DMS153 treated with DMSO at 0.1 percent for 48 hours (cell line): Measurements from ENCODE around the gene CDH8.
"Not testable (repeated sequence)": the region's sequence is repeated elsewhere in the genome, so short reads cannot be mapped to it uniquely, and the experiment has no call there.

Source experiments
- DNase-seq: peaks from one replicate; lab custom pipeline; 2025; ENCODE audit not compliant: unreplicated experiment; lab: John Stamatoyannopoulos, UW

CDH8 gene

DNA sequence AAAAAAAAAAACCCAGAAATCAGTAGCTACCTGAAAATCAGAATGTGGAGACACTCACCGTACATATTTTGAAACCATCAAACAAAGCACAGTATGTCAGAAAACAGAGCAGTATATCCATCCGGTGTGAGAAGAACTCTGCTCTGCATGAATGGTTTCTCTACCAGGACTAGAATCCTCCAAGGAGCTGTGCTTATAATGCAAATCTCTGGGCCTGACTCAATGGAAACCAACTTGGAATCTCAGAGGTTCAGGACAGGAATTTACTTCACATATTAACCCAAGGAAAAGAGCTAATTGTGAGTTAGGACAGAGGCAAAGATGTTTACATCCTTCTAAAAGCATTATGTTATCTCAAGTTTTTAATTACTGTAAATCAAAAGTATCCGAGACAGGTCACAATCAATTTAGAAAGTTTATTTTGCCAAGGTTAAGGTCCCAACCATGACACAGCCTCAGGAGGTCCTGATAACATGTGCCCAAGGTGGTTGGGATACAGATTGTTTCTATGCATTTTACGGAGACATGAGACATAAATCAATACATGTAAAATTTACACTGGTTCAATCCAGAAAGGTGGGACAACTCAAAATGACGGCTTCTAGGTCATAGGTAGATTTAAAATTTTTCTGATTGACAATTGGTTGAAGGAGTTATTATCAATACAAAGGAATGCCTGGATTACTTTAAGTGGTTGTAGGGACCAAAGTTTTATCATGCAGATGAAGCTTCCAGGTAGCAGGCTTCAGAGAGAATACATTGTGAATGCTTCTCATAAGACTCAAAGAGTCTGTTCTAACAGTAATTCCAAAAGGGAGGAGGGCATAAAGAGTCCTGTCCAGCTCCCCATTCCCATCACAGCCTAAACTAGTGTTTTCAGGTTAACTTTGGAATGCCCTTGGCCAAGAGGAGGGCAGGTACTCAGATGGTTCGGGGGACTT lies 164.1 kb downstream of the CDH8 start:
- no peak for DNase-seq

DNA sequence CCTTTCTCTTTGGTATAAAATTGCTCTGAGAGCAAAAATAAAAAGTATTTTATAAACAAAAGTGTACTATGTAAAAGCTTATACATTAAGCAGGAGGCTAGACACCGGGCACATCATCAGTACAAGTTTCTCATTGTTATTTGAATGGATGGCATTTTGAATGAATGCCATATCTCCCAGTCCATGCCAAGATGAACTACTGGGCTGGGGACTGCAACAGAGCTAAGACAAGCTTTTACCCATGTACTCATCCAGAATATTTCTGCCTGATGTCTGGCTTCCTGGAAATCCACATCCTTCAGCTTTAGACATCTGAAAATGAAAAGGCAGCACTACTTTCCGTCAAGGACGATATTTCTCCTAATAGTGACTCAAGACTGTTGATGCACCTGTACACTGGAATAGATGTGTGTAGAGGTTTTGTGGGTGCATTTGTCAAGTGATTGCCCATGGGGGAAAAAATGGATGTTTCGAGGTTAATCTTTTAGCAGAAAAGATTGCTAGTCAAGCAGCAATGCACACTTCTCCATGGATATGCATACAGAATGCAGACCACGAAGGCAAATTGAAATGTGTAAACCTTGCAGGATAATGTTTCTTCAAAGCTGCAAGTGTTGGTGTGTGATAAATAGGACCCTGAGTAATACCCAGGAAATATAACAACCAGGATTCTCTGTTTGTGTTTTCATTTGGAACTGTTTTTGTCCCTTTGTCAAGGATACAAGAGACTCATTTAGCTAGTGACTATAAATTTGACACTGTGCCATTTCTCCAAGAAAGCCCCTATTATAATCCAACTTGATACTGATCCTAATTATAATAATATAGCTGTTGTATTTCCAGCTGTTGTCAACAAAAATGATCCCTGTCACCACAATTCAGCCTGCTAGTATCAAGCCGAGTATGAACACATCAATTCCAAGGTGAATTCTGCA lies 173.8 kb downstream of the CDH8 start:
- DNase-seq, result no peak

DNA sequence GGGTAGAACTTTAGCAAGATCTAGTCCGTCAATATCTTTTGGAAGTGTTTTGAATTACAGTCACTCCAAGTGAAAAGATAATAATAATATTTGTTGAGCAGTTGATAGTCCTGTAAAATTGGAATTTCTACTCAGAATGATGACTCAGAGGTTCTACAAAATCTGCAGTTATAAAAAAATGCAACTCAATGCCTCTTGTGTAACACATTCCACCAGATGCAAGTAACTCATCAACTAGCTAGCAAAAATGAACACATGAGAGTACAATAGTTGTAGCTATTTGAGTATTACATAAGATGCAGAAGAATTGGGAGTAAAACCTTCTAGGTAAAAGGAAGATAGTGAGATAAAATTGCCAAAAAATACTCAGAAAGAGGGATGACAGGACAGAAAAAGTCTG lies 177.2 kb downstream of the CDH8 start:
- DNase-seq, result no peak

- peak; percentile 13 for DNase-seq
Measured at GRCh38 chr16:61842666-61843065, 193.6 kb downstream of the CDH8 start.

- DNase-seq, result no peak
Measured at GRCh38 chr16:61836804-61837393, 199.3 kb downstream of the CDH8 start.

- no peak for DNase-seq
Measured at GRCh38 chr16:61834082-61834481, 202.2 kb downstream of the CDH8 start.

DNA sequence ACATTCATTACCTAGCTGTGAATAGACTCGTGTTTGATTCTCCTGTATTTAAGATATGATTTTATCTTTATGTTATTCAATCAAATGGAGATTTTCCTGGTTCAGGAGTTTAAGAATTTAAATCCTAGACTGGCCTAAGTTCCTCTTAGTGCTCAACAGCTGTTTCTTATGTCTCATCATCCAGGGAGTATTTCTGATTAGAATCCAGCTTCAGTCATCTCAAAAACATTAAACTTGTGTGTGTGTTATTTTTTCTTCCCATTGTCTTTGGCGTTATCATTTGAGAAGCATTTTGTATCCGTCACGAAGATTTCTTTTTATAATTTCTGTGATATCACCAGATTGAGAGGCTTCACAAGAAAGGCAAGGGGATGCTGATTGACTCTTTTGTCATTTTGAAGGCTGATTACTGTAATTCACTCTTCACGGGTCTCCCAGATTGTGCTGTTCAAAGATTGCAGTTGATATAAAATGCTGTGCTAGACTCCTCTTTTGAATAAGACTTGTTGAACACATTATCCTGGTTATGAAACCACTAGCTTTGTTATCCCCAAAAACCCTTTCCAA lies 204.8 kb downstream of the CDH8 start:
- no peak for DNase-seq

GRCh38 chr16:61829631-61830030 lies 206.6 kb downstream of the CDH8 start:
- no peak for DNase-seq

GRCh38 chr16:61823326-61823725 lies 212.9 kb downstream of the CDH8 start:
- DNase-seq, result no peak

- DNase-seq, result no peak
Measured at GRCh38 chr16:61820820-61821219, 215.4 kb downstream of the CDH8 start.

DNA sequence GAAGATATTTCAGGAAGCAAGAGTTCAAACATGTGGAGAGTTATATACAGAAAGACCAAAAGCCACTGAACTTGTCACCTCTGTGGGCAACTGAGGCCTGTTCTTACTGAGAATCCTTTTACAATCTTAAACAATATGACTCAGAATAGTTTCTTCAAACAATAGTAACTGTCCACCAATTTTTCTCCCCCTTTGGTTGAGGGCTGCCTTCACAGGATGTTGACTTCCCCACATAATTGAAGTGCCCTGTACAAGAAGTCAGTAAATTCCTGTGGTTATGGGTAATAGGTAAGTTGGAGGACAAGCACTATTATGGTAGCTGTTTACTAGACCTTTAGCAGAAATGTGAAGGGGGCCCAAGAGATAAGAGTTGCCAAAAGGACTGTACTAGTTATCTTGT lies 215.8 kb downstream of the CDH8 start:
- no peak for DNase-seq

- DNase-seq, result no peak
Measured at GRCh38 chr16:61818850-61819249, 217.4 kb downstream of the CDH8 start.

DNA sequence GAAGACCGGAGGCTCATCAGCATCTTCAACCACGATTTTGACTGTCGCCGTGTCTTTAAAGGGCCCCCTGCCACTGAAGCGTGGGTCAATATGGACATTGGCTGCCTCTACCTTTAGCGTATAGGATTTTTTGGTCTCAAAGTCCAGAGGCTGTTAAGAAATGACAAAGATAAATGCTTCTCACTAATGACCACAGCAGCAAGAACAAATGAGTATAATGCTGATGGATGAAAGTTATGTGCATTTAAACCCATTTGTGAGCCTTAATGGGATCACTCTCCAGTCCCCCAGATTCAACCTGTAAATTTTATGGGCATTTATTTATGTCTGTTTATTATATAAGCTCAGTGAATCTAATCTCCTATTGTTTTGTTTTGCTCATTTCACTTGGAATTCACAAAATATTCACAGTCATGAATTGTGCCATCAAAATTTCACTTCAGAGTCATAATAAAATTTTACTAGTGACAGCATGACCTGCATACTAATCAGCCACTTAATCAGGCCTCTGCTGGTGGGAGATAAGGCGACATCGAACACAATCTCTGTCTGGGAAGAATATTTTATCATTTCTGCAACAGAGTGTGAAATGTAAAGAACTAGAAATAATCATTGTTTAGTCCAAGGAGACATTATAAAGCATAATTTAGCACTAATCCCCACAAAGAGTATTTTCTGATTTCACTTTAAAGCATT lies 218.5 kb downstream of the CDH8 start:
- DNase-seq, result no peak

DNA sequence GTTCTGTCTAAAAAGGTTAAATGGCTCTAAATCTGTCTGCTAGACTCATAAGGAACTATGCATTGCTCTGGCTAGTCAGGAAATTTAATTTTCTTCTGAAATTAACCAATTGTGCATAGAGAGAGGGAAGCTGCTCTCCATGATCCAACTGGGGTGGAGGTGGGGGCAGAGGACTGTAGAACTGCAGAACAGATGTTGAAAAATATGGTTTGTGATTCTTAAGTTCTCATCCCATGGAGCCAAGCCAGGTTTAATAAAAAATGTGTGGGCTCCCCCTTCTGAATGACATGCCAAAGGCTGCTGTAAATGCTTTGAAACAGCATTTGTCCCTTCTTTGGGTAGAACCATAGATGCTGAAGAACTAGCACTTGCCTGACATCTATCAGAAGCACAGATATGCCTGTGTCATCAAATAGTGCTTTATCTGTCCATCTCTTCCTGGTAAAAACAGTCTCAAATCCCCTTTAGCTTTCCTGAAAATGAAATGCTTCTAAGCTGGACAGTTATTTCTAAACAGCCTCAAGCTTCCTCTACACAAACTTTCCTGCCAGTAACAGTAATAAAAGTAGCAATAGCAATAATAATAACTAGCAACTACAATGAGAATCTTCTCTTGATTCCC lies 221.4 kb downstream of the CDH8 start:
- no peak for DNase-seq

GRCh38 chr16:61813339-61813738 lies 222.9 kb downstream of the CDH8 start:
- DNase-seq, result no peak

DNA sequence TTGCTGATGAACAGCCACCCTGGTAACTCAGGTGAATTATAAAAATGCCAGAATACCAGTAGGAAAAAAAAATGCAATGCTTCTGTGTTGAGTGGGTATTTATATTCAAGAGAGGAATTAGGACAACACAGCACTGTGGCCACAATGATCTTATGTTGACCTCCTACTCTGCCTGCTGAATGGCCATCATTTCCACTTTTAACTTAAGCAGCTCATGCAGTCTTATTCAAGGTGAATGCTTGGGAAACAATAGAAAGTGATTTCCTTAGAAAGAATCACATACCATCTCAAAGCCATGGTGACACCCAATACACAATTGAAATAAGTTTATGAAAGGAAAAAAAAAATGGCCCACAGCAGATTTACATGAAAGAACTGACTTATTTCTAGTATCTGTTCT lies 224.0 kb downstream of the CDH8 start:
- no peak for DNase-seq

GRCh38 chr16:61807551-61807950 lies 228.7 kb downstream of the CDH8 start:
- DNase-seq, result no peak

DNA sequence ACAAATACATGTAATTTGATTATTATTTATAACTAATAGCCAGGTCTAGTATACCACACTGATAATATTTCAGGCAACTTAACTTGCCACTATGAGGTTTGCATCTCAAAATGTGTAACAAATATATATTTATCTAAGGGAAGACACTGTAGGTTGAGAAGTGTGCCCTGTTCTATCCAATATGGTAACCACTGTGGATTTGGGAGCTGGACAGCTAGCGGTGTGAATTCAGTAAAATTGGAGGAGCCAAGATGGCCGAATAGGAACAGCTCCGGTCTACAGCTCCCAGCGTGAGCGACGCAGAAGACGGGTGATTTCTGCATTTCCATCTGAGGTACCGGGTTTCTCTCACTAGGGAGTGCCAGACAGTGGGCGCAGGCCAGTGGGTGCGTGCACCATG lies 235.0 kb downstream of the CDH8 start:
- DNase-seq, result not testable (repeated sequence)

DNA sequence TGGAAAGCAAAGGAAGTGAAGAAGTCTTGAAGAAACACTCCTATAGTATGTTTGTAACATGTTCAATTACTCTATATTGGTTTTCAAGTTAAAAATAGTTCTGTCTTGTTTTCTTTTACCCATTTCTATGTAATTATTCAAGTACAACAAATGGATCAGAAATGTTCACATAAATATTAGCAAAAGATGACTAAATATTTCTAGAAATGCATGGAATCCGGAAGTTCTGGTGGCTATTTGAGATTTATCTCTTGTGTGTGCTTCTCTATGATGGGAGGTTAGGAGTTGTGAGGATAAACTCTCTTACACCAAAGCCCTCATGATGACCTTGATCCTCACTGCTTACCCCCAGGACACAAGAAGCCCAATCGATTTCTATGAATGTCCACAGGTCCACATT lies 237.5 kb downstream of the CDH8 start:
- no peak for DNase-seq

DNA sequence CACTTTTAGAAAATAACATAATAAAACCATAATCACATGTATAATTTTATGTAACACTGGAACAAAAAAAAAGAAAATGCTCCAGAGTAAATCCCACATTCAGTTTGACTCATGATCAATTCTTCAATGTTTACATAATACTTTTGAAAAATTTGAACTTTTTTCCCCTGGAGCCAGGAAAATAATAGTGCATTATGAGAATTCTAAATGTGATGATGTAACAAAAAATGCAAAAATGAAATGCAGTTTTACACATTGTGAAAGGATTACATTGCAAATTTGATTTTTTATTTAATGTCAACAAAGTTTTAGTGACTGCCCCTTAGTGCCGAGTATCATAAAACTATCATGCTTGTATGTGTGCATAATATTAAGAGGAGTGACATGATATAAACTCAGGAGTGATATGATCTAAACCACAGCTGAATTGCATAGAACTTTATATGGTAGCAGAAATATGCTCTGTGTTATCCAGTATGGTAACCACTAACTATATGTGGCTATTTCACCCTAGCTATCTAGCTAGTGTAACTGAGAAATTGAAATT lies 238.2 kb downstream of the CDH8 start:
- DNase-seq, result no peak
